Measurements from ENCODE around the gene CPVL.

DNA sequence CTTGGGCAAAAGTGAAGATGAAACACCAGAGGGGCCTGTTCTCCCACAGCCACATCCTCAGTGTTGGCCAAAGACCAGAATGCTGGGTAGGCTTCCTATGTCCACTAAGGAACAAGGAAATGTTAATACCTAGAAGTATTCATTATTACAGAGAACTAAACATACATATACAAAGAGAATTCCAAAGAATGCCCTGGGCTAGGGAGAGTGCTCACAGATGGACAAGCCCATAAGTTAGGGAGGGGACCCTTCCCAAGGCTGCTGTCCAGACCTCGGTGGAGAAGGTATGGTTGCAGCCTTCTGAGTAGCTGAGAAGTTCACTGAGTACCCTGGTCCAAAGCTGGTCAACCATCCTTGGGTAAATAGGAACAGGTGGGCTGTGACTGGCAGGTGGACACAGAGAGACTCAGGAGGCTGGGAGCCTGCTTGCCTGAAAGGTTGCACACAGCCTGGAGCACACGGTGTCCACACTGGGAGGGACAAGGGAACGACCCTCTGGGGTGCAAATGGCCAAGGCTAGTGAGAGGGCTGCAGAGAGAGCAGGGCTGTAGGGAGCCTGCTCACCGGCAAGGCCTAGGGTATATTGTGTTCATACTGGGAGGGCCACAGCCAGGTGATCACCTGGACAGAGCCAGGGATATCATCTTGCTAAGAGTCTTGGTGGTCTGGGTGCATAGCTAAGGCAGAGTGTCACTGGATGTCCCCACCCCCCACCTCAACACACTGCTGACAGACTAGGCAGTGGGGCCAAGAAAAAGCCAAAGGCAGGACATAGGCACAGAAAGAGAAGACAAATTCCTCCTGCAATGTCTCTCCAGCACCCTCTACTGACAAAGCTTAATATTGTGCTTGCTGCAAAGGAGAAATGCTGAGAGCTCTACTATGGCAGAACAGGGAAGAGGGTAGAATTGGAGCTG is 40.3 kb downstream of the CPVL start:
- TF ChIP-seq, protein P1, sequence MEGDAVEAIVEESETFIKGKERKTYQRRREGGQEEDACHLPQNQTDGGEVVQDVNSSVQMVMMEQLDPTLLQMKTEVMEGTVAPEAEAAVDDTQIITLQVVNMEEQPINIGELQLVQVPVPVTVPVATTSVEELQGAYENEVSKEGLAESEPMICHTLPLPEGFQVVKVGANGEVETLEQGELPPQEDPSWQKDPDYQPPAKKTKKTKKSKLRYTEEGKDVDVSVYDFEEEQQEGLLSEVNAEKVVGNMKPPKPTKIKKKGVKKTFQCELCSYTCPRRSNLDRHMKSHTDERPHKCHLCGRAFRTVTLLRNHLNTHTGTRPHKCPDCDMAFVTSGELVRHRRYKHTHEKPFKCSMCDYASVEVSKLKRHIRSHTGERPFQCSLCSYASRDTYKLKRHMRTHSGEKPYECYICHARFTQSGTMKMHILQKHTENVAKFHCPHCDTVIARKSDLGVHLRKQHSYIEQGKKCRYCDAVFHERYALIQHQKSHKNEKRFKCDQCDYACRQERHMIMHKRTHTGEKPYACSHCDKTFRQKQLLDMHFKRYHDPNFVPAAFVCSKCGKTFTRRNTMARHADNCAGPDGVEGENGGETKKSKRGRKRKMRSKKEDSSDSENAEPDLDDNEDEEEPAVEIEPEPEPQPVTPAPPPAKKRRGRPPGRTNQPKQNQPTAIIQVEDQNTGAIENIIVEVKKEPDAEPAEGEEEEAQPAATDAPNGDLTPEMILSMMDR (IDR thresholded peaks at IDR 0.05; ENCODE audit: low read depth, low read length), result peak; percentile 59
- no peak for TF ChIP-seq EZH2phosphoT487 (IDR thresholded peaks at IDR 0.05; ENCODE audit: low read depth)

Data from OCI-LY3 (cell line).